Stimulated activated CD4-positive, alpha-beta T cell treated with anti-CD3 and anti-CD28 coated beads, Interleukin-4, amount 100 ng/mL, for 4 hours (primary cell): Measurements from ENCODE around the gene CBLC.

ENCODE experiments used
- DNase-seq, 2 experiments: peaks; one replicate each; pipeline ENCODE4 v3.0.0-alpha.2; 2020

CBLC gene

GRCh38 chr19:44803442-44804428 is 26.0 kb downstream of the CBLC start:
- DNase-seq: no peak

- DNase-seq: no peak
These were observed 28.6 kb downstream of the CBLC start for GRCh38 chr19:44806291-44806690.

GRCh38 chr19:44807162-44807561 is 29.5 kb downstream of the CBLC start:
- DNase-seq: no peak

GRCh38 chr19:44807652-44808462 is 30.2 kb downstream of the CBLC start:
- DNase-seq: no peak

- peak in 1 of 2 experiments; percentile 5 for DNase-seq
These were observed 31.0 kb downstream of the CBLC start, which contains the start of gene BCAM for GRCh38 chr19:44808463-44809371. Gene BCAM (plus strand): TSS chr19:44809103. CDS start chr19:44809125, 22 bp downstream.

- no peak for DNase-seq
These were observed 32.0 kb downstream of the CBLC start for GRCh38 chr19:44809577-44810233.

- no peak for DNase-seq
These were observed 32.8 kb downstream of the CBLC start for GRCh38 chr19:44810234-44811121.

- no peak for DNase-seq
These were observed 33.4 kb downstream of the CBLC start for GRCh38 chr19:44811122-44811419.

- no peak for DNase-seq
These were observed 34.5 kb downstream of the CBLC start for GRCh38 chr19:44812142-44812718.

GRCh38 chr19:44813070-44813840 is 35.6 kb downstream of the CBLC start:
- no peak for DNase-seq

GRCh38 chr19:44813841-44814470 is 36.3 kb downstream of the CBLC start:
- no peak for DNase-seq

- DNase-seq: no peak
These were observed 36.8 kb downstream of the CBLC start for GRCh38 chr19:44814517-44814916.

GRCh38 chr19:44816301-44816700 is 38.6 kb downstream of the CBLC start:
- DNase-seq: no peak

GRCh38 chr19:44817725-44818465 is 40.2 kb downstream of the CBLC start:
- no peak for DNase-seq

- DNase-seq: no peak
These were observed 40.9 kb downstream of the CBLC start for GRCh38 chr19:44818466-44819031.

- no peak for DNase-seq
These were observed 41.6 kb downstream of the CBLC start for GRCh38 chr19:44819246-44819832.

GRCh38 chr19:44820648-44821609 is 43.2 kb downstream of the CBLC start:
- DNase-seq: no peak
